GM10266 (cell line): ENCODE data around the gene HTT.

Experiments
- DNase-seq: peaks from one replicate; pipeline ENCODE4 v3.0.0; 2012; ENCODE audit errors: extremely low spot score
- CTCF ChIP-seq: IDR thresholded peaks from 2 replicates; pipeline ENCODE4 v1.5.1; 2012; ENCODE audit warnings: mild to moderate bottlenecking, low read depth; ENCODE audit not compliant: control insufficient read depth, insufficient read depth; ENCODE audit errors: missing control alignments

HTT gene

DNA sequence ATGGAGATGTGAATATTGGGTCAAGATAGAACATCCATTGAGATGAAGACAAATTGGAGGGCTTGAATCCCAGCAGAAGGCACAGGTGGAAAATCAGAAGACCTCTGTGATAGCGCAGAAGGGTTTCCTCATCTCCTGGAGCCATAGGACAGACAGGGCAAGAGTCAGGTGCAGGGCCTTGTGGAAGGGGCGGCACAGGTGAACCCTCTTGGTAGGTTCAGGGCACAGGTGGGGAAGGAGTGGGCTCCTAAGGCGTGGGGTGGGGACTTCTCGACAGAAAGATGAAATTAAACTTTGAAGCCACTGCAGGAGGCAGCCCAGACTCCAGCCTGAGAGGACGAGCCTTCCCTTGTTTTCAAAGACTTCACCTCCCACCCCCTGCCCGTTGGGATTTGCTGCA is 209.0 kb downstream of the HTT start:
- no peak for DNase-seq
- no peak for TF ChIP-seq CTCF

- no peak for TF ChIP-seq CTCF
- no peak for DNase-seq
Observed at GRCh38 chr4:3283916-3284315, 209.4 kb downstream of the HTT start.

GRCh38 chr4:3284734-3285557 is 210.5 kb downstream of the HTT start:
- no peak for DNase-seq
- TF ChIP-seq CTCF = no peak

DNA sequence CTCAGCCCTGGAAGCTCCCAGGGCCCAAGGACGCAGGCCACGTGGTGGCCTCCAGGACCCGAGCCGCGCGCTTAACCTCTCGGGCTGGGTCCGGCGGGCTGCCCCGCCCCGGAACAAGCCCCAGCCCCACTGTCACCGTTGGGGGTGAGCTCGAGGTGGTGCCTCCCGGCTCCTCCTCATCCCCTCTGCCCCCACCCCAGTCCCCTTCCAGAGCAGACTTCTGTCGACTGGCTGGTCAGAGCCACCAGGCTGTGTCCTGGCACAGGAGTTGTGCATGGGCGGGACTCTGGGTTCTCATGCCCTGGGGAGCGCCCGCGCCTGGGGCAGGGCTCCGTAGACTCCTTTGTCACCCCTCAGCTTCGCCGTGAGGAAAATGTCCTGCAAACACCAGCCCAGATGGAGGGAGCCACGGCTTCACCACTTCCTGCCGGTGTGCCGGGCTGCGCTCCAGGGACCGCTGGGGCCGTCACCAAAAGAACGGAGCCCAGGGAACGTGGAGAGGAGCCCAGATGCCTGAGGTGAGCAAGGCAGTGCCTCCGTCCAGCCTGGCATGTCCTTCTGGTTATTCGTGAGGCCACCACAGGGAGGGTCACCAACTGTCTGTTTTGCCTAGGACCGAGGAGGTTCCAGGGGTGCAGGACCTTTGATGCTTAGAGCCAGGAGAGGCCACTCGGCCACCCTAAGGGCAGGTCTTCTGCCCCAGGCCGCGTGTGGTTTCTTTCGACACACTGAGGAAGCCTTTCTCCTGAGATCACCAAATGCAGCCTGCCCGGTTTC is 211.3 kb downstream of the HTT start:
- TF ChIP-seq CTCF = no peak
- no peak for DNase-seq

DNA sequence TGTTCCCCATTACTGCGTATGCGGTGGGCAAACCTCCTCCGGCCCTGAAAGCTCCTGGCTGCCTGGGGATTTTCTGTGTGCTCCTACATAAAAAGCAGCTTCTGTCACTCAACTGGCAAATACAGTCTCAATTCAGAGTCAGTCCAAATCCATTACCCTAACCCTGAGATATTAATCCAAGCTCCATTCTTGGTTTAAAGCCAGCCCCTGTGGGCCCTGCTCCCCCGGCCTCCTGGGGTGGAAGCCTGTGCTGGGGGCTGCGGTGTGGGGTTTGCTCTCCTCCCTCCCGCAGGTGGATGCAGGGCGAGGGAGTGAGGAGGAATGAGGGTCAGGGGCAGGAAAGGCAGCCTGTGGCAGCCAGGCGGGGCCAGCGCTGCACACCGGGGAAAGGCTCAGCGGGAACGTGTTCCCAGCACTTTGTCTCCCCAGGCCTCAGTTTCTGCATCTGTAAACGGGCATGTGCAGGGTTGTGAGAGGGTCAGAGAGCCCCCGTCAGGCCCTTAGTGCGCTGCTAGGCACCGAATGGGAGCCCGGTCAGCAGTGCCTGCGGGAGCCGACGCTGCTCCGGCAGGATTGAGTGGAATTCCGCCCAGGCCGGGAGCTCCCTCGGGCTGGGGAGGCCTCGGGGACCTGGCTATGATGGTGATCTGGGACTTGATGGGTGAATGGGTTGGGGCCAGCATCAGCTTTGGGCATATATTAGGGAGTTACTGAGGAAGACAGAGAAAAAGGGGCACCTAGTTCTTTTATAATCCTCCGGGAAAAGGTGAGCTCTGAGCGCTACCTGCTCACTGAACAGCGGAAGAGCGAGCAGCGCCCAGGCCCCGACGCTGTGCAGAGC is 212.1 kb downstream of the HTT start:
- DNase-seq = peak; percentile 89
- no peak for TF ChIP-seq CTCF

DNA sequence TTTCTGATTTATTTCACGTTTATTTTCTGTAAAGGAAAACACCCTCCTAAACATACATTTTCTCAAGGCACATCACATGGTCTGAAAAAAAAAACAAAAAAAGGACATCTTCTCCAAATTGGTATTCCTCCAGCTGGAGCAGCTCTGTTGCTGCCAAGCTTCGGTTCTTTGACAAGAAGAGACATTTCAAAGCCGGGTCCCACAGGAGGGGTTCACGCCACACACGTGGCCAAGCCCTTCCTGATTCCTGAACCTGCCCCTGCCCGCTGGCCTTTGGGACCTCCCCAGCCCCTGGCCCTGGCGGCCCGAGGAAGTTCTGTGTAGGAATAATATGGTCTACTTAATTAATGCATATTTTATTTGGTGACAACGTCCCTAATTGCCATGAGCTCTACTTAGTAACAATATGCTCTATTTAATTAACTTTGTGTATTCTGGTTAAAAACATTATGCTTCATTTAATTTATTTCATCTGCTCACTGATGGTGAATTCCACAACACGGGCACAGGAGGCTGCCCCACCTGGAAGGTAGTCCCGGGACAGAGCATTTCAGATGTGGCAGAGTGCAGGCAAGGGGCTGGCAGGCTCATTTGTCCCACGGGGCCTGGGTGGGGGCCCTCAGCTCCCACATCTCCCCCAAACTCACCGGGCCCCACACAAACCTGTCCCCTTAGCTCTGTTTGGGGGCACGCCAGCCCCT is 212.9 kb downstream of the HTT start:
- no peak for TF ChIP-seq CTCF
- DNase-seq = no peak
